Astrocyte of the cerebellum (primary cell): ENCODE data around the gene TMEM59.
"Not testable (repeated sequence)": the region's sequence is repeated elsewhere in the genome, so short reads cannot be mapped to it uniquely, and the experiment has no call there.

Experiments
- DNase-seq: peaks from one replicate; pipeline ENCODE4 v3.0.0-alpha.2; 2011; ENCODE audit warnings: low read depth
- H3K4me3 ChIP-seq: 2 replicates; pipeline ENCODE4 v1.5.1; 2011; ENCODE audit warnings: mild to moderate bottlenecking, low read depth, low read length, moderate library complexity
- in situ Hi-C: cut with HindIII; loops from 2 replicates; pipeline ENCODE4 v1.10.0; 2017; ENCODE audit warnings: low sequenced_read_pairs
- TF ChIP-seq, protein P1 (sequence below): IDR thresholded peaks from 2 replicates; pipeline ENCODE4 v1.5.1; 2012; ENCODE audit warnings: low read length, low read depth, moderate library complexity, mild to moderate bottlenecking; ENCODE audit errors: missing control alignments

Gene TMEM59

DNA sequence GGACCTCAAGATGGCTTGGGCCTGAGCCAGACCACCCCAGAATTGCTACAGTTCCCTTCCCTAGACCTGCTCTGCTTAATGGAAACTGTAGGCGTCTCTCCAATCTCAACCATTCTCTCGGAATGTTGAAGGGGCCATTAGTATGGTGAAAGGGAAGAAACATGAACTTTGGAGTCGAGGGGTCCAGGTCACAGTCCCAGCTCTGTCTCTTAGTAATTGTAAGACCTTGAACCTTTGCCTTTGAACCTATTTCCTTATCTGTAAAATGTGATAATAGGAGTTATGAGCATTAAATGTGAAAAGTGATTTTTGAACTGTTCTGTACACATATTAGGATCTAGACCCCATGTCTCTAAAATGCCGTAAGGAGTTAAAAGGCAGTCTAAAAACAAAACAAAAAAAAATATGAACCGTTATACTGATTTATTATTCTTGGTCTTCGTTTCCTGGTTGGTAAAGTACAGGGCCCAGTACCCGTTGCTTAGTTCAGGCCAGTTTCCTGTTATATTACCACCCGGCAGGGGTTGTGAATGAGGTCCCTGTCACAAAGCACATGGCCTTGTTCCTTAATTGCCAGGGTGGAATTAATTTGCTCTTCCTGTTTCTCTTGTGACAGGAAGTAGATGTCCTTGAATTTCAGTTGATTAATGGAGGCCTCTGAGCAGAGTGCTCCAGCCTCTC lies 42.7 kb upstream of the TMEM59 start:
- TF ChIP-seq, protein P1, sequence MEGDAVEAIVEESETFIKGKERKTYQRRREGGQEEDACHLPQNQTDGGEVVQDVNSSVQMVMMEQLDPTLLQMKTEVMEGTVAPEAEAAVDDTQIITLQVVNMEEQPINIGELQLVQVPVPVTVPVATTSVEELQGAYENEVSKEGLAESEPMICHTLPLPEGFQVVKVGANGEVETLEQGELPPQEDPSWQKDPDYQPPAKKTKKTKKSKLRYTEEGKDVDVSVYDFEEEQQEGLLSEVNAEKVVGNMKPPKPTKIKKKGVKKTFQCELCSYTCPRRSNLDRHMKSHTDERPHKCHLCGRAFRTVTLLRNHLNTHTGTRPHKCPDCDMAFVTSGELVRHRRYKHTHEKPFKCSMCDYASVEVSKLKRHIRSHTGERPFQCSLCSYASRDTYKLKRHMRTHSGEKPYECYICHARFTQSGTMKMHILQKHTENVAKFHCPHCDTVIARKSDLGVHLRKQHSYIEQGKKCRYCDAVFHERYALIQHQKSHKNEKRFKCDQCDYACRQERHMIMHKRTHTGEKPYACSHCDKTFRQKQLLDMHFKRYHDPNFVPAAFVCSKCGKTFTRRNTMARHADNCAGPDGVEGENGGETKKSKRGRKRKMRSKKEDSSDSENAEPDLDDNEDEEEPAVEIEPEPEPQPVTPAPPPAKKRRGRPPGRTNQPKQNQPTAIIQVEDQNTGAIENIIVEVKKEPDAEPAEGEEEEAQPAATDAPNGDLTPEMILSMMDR, result no peak
- DNase-seq, result no peak
- H3K4me3 ChIP-seq, result no peak overlapping the region
- in situ Hi-C loops, result no loop called here

DNA sequence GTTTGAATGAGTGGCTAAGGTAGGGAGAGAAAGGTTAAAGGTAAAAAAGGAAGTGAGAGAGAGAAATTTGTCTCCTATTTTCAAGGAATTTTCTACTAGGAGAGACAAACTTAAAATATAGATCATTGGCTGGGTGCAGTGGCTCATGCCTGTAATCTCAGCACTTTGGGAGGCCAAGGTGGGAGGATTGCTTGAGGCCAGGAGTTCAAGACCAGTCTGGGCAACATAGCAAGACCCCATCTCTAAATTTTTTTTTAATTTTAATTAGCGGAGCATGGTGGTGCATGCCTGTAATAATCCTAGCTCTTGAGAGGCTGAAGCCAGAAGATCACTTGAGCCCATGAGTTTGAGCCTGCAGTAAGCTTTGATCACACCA lies 41.7 kb upstream of the TMEM59 start:
- in situ Hi-C loops, H3K4me3 ChIP-seq, DNase-seq: not testable (repeated sequence)

DNA sequence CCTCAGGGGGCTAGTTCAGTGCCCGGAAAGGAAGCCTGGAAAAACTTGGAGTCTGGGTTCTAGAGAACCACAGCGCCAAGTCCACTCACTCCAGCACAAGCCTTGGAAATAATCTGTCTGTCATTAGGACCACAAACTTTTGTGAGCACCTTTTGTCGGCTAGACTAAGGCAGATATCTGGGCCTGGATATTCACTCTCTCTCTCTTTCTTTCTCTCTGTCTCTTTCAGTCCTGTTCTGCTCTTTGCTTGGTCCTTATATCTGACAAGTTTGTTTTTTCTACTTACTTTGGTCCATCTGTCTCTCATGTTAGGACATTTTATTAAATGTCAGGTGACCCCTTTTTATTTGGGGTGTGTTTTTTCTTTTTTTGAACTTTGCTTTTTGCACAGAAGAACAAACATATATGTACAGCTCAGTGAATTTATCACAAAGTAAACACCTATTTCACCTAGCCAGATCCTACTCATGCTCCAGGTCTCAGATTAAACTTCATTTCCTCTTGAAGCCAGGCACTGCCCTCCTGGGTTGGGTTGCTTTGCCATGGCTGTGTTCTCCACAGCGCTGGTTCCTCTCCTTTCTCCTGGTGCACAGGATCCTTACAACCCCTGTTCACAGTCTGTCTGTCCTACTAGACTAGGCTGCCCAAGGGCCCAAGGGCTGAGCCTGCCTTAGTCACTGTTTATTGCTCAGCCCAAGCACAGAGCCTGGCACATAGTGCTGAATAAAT lies 41.2 kb upstream of the TMEM59 start:
- TF ChIP-seq, protein P1, result no peak
- H3K4me3 ChIP-seq, result no peak overlapping the region
- DNase-seq, result no peak
- in situ Hi-C loops, result no loop called here

DNA sequence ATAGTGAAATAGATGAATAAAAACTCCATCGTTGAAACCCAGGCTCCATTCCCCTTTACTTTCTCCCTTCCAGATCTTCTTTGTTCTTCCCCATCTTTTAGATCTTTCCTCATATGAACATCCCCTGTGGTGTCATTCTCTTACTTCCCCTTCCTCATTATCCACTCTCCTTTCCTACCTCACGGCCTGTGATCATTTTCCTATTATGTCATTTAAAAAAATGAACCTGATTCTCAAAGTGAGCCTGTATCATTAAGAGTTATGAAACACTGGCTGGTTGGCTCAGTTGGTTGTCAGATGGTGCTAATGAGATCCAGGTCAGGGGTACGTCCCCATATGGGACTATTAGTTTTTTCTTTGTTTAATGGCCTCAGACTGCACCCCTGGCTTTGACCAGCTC lies 38.7 kb upstream of the TMEM59 start:
- in situ Hi-C loops, result no loop called here
- no peak overlapping the region for H3K4me3 ChIP-seq
- TF ChIP-seq, protein P1, result no peak
- no peak for DNase-seq

DNA sequence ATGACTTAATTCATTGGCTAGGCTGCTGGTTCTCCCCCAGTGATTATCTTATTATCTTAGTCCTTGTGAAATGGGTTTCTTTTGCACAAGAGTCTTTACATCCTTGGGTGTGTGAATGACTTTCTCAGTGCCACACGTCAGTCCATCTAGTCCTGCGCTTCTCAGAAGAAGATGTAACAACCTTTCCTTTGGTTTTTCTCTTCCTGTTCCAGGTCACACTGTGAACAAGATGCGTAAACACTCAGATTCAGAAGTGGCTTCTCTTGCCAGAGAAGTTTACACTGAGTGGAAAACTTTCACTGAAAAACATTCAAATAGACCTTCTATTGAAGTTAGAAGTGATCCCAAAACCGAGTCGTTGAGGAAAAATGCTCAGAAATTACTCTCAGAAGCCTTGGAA lies 35.4 kb upstream of the TMEM59 start:
- DNase-seq, result no peak
- TF ChIP-seq, protein P1, result no peak
- in situ Hi-C loops, result no loop called here

DNA sequence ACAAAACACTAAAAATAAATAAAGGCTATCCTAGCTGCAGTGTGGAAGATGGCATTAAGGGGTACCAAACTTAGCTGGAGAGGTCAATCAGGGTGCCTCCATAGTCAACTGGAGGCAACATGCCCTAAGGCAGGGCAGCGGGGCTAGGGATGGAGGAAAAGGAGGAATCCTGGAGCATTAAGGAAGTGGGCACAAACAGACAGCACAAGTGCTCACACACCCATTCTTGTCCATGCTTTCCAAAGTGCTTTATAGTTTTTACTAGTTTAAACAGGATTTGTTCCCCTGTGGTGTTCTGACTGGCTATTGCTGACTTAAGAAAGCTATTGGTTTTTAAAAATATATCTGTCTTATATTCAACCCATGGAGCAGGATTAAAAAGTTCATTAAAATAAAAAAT lies 33.8 kb upstream of the TMEM59 start:
- no peak for DNase-seq
- in situ Hi-C loops, result no loop called here
- H3K4me3 ChIP-seq, result no peak overlapping the region
- TF ChIP-seq, protein P1, result no peak

More for the DNA sequence above, 35.4 kb upstream of the TMEM59 start:
- no peak overlapping the region for H3K4me3 ChIP-seq

DNA sequence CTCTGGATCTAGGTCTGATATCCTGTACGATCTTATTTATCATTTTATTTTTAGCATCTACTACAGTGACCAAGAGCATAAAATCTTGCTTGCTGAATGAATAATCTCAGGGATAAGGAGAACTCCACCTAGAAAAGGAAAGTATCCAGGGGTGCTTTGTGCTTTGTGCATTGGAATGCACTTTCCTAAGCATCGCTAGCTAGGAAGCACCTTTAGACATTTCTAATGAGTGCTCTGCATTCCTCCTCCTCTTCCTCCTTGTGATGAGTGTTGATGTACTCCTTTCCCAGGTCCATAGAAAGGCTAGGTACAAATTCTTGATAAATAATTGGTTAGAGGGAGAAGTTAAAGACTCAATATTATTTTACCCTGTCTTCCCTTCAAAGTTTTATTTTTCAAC lies 31.8 kb upstream of the TMEM59 start:
- no peak for DNase-seq
- in situ Hi-C loops, result no loop called here
- TF ChIP-seq, protein P1, result no peak
- no peak overlapping the region for H3K4me3 ChIP-seq
